Neutrophil (primary cell): ENCODE data around the gene TTC33.

Source experiments
- H3K27ac ChIP-seq: fragments of 200-600 bp; sonication (generic); 2 replicates; pipeline ENCODE4 v1.5.1; 2016; ENCODE audit warnings: mild to moderate bottlenecking, moderate library complexity
- H3K27me3 ChIP-seq: fragments of 200-600 bp; sonication (generic); 2 replicates; pipeline ENCODE4 v1.6.0; 2016; ENCODE audit warnings: mild to moderate bottlenecking
- H3K36me3 ChIP-seq: fragments of 200-600 bp; sonication (generic); 2 replicates; pipeline ENCODE4 v1.5.1; 2017
- H3K4me1 ChIP-seq, 2 experiments: fragments of 200-600 bp in 1 of 2; sonication (generic) in 1 of 2; 1 replicate in 1 of 2; 2 replicates in 1 of 2; pipeline versions ENCODE4 v1.5.1 to v1.6.1; 2013 to 2016; ENCODE audit warnings: low read depth in 1 of 2, low read length in 1 of 2, mild to moderate bottlenecking in 1 of 2, moderate library complexity in 1 of 2; ENCODE audit not compliant: control insufficient read depth in 1 of 2, insufficient read depth in 1 of 2
- H3K4me3 ChIP-seq, 2 experiments: fragments of 200-600 bp in 1 of 2; sonication (generic) in 1 of 2; 1 replicate in 1 of 2; 2 replicates in 1 of 2; pipeline ENCODE4 v1.5.1; 2013 to 2016; ENCODE audit warnings: low read depth in 1 of 2, low read length in 1 of 2, mild to moderate bottlenecking in 1 of 2, moderate library complexity in 1 of 2
- H3K9me3 ChIP-seq: fragments of 200-600 bp; sonication (generic); 2 replicates; pipeline ENCODE4 v1.5.1; 2016
- TF ChIP-seq, protein P1 (sequence below): fragments of 200-600 bp; sonication (generic); IDR thresholded peaks from 2 replicates; pipeline ENCODE4 v1.5.1; 2016; ENCODE audit warnings: antibody characterized with exemption

TTC33 gene

DNA sequence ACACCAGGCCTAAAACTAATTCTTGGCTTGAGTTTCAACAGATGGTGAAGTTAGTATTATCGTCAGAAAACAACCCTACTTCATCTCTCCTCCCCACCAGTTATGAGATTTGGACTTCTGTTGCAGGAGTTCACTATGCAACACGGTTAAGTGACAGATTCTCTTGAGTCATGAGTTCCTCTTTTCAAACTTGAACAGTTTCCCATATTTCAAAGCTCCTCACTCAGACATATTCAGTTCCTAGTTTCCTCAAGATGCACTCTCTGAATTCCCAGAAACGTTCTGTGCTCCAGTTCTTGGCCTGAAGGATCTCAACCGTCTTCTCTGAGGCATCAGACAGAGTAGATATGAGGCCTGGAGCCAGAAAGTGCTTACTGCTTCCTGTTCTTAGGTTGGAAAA lies 83.3 kb downstream of the TTC33 start:
- H3K27me3 ChIP-seq, result no peaks in the 10 kb centered on the region
- H3K4me3 ChIP-seq, result peak overlapping the region; percentile 18 to 28
- peak overlapping the region; percentile 77 for H3K27ac ChIP-seq
- H3K36me3 ChIP-seq, result no peaks in the 10 kb centered on the region
- peaks cover 54 to 61% of the 10 kb centered on the region in 2 experiments for H3K4me1 ChIP-seq
- TF ChIP-seq, protein P1, sequence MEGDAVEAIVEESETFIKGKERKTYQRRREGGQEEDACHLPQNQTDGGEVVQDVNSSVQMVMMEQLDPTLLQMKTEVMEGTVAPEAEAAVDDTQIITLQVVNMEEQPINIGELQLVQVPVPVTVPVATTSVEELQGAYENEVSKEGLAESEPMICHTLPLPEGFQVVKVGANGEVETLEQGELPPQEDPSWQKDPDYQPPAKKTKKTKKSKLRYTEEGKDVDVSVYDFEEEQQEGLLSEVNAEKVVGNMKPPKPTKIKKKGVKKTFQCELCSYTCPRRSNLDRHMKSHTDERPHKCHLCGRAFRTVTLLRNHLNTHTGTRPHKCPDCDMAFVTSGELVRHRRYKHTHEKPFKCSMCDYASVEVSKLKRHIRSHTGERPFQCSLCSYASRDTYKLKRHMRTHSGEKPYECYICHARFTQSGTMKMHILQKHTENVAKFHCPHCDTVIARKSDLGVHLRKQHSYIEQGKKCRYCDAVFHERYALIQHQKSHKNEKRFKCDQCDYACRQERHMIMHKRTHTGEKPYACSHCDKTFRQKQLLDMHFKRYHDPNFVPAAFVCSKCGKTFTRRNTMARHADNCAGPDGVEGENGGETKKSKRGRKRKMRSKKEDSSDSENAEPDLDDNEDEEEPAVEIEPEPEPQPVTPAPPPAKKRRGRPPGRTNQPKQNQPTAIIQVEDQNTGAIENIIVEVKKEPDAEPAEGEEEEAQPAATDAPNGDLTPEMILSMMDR, result no peak
- H3K9me3 ChIP-seq, result no peaks in the 10 kb centered on the region

DNA sequence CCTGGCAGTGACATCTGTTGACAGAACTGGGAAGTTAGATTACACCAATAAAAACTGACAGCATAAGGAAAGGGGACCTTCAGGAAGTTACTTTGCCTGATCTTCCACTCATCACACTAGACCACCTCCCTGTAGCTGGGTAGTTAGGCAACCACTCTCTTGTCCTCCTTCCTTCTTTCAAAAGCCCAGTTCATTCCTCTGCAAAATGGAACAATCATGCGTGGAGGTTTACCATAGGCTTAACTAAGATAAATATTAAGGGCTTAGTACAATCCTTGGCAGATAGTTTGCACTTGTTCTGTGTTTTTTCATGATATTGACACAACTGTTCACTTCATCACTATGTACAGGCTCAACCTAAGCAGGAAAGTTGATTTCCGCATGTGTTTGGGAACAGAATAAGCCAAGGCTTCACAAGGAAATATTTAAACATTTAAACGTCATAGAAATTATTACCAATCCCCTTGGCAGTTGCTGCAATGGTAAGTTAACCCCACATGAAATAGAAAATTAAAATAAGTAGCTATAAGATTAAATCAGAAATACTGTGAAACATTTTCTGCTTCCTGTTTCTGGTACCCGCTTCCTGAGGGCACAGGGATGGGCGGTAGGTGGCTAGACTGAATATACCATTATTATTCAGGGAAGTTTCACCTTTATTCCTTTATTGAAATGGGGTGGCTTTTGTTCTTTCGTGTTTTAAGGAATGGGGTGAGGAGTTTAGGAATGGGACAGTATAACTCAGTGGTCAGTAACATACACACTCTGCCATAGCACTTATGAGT lies 86.0 kb downstream of the TTC33 start:
- Histone ChIP-seq H3K4me1 (peaks cover 33 to 41% of the 10 kb centered on the region in 2 experiments), H3K27ac (peak overlapping the region; percentile 30), H3K4me3 (no peak overlapping the region)

DNA sequence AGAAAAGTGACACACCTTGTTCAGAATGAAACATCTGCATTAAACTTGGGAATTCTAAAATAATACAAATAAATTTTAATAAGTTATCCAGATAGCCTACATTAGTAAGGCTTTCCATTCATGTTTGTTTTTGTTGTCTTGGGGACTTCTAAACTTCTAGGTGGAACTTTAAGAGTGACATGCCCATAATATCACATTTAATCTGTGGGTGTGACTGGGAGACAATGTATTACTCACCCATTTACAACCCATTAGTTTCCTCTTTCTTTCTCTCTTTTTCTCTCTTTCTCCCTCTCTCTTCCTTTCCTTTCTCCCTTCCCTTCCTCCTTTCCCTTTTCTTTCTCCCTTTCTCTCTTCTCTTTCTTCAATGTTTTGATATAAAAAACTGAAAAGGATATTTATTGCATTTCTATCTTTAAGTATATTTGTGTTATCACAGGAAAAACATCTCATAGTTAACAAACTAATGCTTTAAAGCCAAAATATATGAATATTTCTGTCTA lies 88.5 kb downstream of the TTC33 start:
- no peak overlapping the region for H3K27ac ChIP-seq
- H3K36me3 ChIP-seq, result no peaks in the 10 kb centered on the region
- TF ChIP-seq, protein P1, result no peak
- no peaks in the 10 kb centered on the region for H3K9me3 ChIP-seq
- peaks cover 22 to 29% of the 10 kb centered on the region in 2 experiments for H3K4me1 ChIP-seq
- no peaks in the 10 kb centered on the region for H3K27me3 ChIP-seq
- H3K4me3 ChIP-seq, result no peak overlapping the region

More for the DNA sequence above, 86.0 kb downstream of the TTC33 start:
- Histone ChIP-seq H3K9me3 (no peaks in the 10 kb centered on the region), H3K27me3 (no peaks in the 10 kb centered on the region), H3K36me3 (no peaks in the 10 kb centered on the region)
- TF ChIP-seq, protein P1, result no peak

DNA sequence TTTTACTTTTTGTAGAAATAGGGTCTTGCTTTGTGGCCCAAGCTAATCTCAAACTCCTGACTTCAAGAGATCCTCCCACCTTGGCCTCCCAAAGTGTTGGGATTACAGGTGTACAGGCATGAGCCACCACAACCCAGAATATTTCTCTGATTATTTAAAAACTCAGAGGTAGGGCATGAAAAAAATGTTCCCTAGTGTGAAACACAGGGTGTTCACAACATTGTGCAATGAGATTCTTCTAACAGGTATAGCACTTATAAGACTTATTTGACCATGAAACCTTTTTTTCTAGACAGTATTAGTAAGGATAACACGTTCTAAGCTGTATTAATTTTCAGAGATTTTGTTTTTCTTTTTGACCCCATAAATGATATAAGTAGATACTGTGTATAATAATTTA lies 89.1 kb downstream of the TTC33 start:
- H3K4me3 ChIP-seq, result no peak overlapping the region
- no peaks in the 10 kb centered on the region for H3K9me3 ChIP-seq
- TF ChIP-seq, protein P1, result no peak
- no peak overlapping the region for H3K27ac ChIP-seq
- peaks cover 17 to 24% of the 10 kb centered on the region in 2 experiments for H3K4me1 ChIP-seq
- H3K27me3 ChIP-seq, result no peaks in the 10 kb centered on the region
- H3K36me3 ChIP-seq, result no peaks in the 10 kb centered on the region

DNA sequence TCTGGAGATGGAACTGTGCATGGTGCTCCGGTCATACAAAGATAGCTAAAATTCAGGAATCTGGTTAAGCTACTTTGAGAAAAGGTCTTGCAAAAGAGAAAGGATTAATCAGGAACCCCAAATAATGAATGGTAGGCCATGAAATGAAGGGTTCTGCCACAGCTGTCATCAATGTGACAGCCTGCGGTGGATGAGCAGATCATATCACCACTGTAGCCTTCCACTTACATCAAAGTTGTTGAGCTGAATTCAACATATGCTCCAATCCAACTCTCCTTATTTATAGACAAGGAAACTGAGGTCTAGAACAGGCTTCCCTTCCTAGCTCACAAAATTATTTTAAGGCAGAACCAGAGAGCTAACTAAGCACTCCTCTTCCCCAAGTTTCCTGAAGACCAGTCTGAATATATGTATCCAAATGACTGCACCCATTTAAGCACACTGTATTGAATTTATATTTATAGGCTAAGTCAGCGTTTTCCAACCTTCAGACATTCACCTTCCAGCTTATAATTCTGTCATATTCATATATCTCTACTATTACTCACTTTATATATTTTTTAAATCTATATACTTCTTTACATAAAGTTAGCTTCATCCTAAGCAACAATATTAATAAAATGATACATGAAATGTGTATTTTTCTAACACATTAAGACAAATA lies 90.0 kb downstream of the TTC33 start:
- H3K4me3 ChIP-seq, result no peak overlapping the region
- TF ChIP-seq, protein P1, result no peak
- no peaks in the 10 kb centered on the region for H3K27me3 ChIP-seq
- no peaks in the 10 kb centered on the region for H3K36me3 ChIP-seq
- no peak overlapping the region for H3K27ac ChIP-seq
- H3K4me1 ChIP-seq, result peaks cover 15% of the 10 kb centered on the region in 2 experiments
- no peaks in the 10 kb centered on the region for H3K9me3 ChIP-seq
